ENCODE results near the gene ZFP62.
A peak's percentile ranks its signal among the peaks of the same experiment; 100 is the strongest.
"Not testable (repeated sequence)": the region's sequence is repeated elsewhere in the genome, so short reads cannot be mapped to it uniquely, and the experiment has no call there.

Gene ZFP62

DNA sequence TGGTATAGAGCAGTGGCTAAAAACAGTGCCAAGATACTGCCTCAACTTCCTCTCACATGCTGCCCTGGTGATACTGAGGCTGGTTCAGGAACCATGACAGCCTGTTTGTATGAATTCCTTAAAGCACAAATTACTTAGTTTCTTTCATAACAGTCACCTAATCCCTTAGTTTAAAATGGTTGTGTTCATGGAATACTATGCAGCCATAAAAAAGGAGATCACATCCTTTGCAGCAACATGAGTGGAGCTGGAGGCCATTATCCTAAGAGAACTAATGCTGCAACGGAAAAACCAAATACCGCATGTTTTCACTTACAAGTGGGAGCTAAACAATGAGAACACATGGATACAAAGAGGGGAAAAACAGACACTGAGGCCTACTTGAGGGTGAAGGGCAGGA is 21.8 kb downstream of the ZFP62 start:
- FAIRE-seq: peak; percentile 52
- no peak for DNase-seq (ENCODE audit: insufficient read length, low spot score)
- no peak for TF ChIP-seq POLR2A (IDR thresholded peaks at IDR 0.05; ENCODE audit: low read depth, low read length)

DNA sequence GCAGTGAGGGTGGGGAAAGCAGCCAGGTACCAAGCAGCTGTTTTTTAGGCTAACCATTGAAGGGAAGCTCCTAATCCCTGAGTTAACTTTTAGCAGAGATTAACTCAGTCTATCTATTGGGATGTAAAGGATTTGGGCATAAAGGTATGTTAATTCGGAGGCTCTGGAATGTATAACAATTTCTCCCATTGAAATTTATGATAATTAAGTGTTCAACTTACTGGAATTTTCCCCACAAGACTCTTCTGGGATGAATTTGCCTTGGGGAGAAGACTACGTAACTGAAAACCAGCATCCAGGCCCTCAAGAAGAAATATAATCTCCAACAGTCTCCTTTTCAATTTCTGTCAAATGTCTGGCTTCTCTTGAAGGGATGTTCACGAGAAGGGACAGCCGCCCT is 23.6 kb downstream of the ZFP62 start:
- TF ChIP-seq POLR2AphosphoS5 (IDR thresholded peaks at IDR 0.05; ENCODE audit: low read depth, low read length) (no peak), POU2F2 (IDR thresholded peaks at IDR 0.05; ENCODE audit: low read depth, low read length) (no peak), PAX5 (IDR thresholded peaks at IDR 0.05; ENCODE audit: insufficient read depth, low read length, severe bottlenecking) (no peak), SPI1 (IDR thresholded peaks at IDR 0.05; ENCODE audit: low read depth, low read length) (no peak), POLR2A (IDR thresholded peaks at IDR 0.05; ENCODE audit: low read depth, low read length) (no peak), TAF1 (IDR thresholded peaks at IDR 0.05; ENCODE audit: low read depth, low read length) (no peak)

DNA sequence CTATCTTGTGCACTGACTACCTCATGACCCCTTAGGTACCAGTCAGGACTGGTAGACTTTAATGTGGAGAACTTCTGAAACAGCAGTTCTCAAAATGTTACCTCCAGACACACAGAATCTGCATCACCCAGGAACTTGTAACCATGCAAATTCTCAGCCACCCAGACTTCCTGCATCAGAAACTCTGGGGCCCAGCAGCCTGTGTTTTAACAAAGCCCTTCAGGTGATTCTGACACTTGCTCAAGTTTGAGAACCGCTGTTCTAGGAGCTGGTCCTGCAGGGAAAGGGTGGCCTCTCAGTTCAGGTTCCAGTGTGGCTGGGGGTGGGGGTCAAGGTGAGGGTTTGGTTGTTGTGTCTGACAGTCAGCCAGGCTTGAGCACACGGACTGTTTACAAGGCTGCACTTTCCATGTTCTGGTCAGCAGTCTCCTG is 28.4 kb downstream of the ZFP62 start:
- FAIRE-seq (peak; percentile 76), DNase-seq (ENCODE audit: insufficient read length, low spot score) (no peak)
- TF ChIP-seq POLR2AphosphoS5 (IDR thresholded peaks at IDR 0.05; ENCODE audit: low read depth, low read length) (peak; percentile 43), POU2F2 (IDR thresholded peaks at IDR 0.05; ENCODE audit: low read depth, low read length) (peak; percentile 37; the same call in 1 of the 2 replicates), PAX5 (IDR thresholded peaks at IDR 0.05; ENCODE audit: insufficient read depth, low read length, severe bottlenecking) (no peak), POLR2A (IDR thresholded peaks at IDR 0.05; ENCODE audit: low read depth, low read length) (0 out of 2 replicates have a peak, but pooled peaks have one; percentile 26)

More for the DNA sequence above, 23.6 kb downstream of the ZFP62 start:
- no peak for DNase-seq (ENCODE audit: insufficient read length, low spot score)
- FAIRE-seq: no peak

DNA sequence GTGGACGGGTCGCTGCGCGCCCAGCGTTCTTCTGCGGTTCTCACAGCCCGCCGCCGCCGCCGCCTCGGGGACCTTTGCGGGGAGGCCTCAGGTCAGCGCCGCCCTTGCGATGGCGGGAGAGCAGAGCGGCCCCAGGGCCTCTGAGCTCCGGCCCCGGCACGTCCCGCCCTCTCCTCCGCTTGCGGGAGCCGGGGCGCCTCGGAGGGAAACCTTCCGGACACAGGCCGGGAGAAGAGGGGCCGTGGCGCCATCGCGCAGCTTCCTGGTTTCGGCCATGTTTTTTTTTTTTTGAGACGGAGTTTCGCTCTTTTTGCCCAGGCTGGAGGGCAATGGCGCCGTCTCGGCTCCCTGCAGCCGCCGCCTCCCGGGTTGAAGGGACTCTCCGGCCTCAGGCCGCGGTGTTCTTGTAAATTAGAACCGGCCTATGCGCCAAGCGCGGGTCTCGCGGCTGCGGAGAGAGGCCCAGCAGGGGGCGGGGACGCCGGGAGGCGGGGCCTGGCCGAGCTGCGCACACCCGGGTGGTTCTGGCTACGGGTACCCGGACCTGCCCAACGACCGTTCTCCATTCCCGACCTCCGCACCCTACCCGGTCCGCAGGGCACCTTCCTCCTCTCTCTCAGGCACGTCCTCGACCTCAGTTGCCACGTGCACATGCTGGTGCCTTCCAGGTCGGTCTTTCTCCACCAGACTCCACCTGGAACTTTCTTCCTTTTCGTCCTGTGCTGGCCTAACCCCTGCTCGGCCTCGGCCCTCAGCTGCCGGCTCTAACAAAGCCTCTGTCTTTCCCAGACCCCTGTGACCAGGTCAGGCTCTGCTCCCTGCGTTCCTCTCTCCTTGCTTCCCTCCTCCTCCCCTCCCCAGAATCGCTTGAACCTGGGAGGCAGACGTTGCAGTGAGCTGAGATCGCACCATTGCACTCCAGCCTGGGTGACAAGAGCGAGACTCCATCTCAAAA is 29.7 kb downstream of the ZFP62 start:
- DNase-seq (ENCODE audit: insufficient read length, low spot score) (peak; percentile 73), FAIRE-seq (peak; percentile 92)
- TF ChIP-seq TAF1 (IDR thresholded peaks at IDR 0.05; ENCODE audit: low read depth, low read length) (peak; percentile 46; the same call in 1 of the 2 replicates), POLR2AphosphoS5 (IDR thresholded peaks at IDR 0.05; ENCODE audit: low read depth, low read length) (peak; percentile 59; the same call in 1 of the 2 replicates), POLR2A (IDR thresholded peaks at IDR 0.05; ENCODE audit: low read depth, low read length) (peak; percentile 79), POU2F2 (IDR thresholded peaks at IDR 0.05; ENCODE audit: low read depth, low read length) (no peak), PAX5 (IDR thresholded peaks at IDR 0.05; ENCODE audit: insufficient read depth, low read length, severe bottlenecking) (peak; percentile 3), SPI1 (IDR thresholded peaks at IDR 0.05; ENCODE audit: low read depth, low read length) (no peak)

DNA sequence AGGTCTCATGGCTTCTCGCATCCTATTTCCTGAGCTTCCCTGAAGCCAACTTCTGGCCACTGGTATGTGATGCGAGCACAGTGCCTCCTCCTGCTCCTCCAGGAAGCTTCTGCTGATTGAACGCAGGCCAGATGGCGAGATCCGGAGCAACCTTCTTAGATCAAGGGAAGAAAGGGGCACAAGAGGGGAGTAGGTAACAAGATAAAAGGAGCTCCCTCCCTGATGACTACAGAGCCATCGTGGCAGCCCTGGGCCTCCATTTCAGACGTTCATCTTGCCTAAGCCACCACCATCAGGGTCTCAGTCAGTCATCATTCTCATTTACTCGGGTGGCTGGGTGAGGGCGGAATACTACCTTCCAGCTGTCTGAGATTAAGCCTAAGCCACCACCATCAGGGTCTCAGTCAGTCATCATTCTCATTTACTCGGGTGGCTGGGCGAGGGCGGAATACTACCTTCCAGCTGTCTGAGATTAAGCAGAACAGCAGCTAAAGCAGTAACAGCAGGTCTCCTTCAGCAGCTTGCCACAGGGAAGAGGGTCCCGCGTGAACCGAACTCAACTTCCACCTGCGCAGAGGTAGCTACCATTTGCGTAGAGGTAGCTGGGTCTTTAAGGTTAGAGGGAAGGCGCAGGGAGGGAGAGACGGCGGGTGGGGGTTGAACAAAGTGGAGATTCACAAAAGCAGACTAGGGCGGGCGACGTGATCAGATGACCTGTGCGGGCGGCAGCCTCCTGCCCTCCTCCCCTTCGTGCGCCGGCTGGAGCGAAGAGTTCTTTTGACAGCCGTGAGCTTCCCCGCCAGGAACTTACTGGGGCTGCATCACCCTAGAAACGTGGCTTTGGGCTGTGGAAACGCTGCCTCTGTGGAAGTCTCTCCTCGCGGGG is 30.6 kb downstream of the ZFP62 start:
- DNase-seq (ENCODE audit: insufficient read length, low spot score): no peak
- FAIRE-seq: peak; percentile 81
- TF ChIP-seq POLR2AphosphoS5 (IDR thresholded peaks at IDR 0.05; ENCODE audit: low read depth, low read length) (peak; percentile 83), SPI1 (IDR thresholded peaks at IDR 0.05; ENCODE audit: low read depth, low read length) (no peak), TAF1 (IDR thresholded peaks at IDR 0.05; ENCODE audit: low read depth, low read length) (peak; percentile 38; the same call in 1 of the 2 replicates), POU2F2 (IDR thresholded peaks at IDR 0.05; ENCODE audit: low read depth, low read length) (0 out of 2 replicates have a peak, but pooled peaks have one; percentile 46), POLR2A (IDR thresholded peaks at IDR 0.05; ENCODE audit: low read depth, low read length) (peak; percentile 65)

DNA sequence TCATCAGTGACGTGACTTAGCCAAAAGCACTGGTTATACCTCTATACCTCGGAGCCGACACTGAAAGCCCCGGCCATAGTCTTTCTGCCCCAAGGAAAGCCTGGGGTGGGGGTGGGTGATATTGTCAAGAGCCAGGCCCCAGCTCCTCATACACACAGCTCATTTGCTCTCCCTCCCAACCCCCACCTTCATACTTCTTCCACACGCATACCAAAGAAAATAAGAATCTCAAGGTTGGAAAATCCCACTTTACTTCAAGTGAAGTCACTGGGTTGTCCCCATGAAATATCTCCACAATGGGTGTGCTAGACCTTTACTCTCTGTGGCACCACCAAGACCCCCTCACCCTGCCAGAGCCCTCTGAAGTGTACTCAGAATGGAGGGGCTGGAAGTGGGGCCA is 31.4 kb downstream of the ZFP62 start:
- DNase-seq (ENCODE audit: insufficient read length, low spot score) (no peak), FAIRE-seq (no peak)
- TF ChIP-seq POLR2A (IDR thresholded peaks at IDR 0.05; ENCODE audit: low read depth, low read length): no peak

DNA sequence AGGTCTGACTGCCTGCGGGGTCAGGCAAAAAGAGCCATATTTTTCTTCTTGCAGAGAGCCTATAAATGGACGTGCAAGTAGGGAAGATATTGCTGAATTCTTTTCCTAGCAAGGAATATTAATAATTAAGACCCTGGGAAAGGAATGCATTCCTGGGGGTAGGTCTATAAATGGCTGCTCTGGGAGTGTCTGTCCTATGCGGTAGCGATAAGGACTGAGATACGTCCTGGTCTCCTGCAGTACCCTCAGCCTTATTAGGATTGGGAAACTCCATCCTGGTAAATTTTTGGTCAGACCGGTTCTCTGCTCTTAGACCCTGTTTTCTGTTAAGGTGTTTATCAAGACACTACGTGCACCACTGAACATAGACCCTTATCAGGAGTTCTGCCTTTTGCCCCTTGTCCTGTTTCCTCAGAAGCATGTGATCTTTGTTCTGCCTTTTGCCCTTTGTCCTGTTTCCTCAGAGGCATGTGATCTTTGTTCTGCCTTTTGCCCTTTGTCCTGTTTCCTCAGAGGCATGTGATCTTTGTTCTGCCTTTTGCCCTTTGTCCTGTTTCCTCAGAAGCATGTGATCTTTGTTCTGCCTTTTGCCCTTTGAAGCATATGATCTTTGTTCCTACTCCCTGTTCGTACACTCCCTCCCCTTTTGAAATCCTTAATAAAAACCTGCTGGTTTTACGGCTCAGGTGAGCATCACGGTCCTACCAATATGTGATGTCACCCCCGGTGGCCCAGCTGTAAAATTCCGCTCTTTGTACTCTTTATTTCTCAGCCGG is 32.1 kb downstream of the ZFP62 start:
- not testable (repeated sequence) for FAIRE-seq; DNase-seq (ENCODE audit: insufficient read length, low spot score)

DNA sequence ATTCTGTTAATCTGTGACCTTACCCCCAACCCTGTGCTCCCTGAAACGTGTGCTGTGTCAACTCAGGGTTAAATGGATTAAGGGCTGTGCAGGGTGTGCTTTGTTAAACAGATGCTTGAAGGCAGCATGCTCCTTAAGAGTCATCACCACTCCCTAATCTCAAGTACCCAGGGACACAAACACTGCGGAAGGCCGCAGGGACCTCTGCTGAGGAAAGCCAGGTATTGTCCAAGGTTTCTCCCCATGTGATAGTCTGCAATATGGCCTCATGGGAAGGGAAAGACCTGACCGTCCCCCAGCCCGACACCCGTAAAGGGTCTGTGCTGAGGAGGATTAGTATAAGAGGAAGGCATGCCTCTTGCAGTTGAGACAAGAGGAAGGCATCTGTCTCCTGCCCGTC is 33.7 kb downstream of the ZFP62 start:
- FAIRE-seq; DNase-seq (ENCODE audit: insufficient read length, low spot score): not testable (repeated sequence)

DNA sequence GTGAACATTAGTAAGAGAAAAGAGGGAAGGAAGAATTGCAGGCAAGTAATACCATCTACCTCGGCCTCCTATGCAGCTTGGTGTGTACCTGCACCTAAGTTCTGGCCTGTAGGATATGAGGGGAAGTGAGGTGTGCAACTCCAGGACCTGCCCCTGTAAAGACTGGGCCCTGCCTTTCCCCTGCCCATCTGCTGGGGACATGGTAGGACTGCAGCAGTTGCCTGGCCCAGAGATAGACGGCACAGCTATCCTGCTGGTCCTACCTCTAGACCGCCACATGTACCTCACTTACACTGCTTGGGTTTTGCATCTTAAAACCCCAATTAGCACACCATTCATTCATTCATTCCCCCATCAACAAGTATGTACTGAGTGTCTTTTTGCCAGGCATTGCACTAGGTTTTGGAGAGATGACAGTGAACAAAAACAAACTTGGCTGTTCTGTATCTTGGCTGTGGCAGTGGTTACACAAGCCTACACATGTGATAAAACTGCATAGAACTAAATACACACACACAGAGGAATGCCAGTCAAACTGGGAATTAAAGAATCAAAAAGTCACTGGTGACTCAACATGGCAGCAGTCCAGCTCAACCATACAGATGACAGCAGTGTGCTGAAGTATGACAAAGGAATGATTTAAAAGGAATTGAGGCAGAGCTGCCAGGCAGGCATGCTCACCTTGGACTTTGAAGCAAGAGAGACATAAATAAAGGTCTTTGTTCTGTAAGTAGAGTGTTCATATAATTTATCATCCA is 35.1 kb downstream of the ZFP62 start:
- no peak for FAIRE-seq
- no peak for DNase-seq (ENCODE audit: insufficient read length, low spot score)
- TF ChIP-seq POLR2AphosphoS5 (IDR thresholded peaks at IDR 0.05; ENCODE audit: low read depth, low read length): no peak
- TF ChIP-seq SPI1 (IDR thresholded peaks at IDR 0.05; ENCODE audit: low read depth, low read length): no peak
- no peak for TF ChIP-seq POLR2A (IDR thresholded peaks at IDR 0.05; ENCODE audit: low read depth, low read length)
- no peak for TF ChIP-seq PAX5 (IDR thresholded peaks at IDR 0.05; ENCODE audit: insufficient read depth, low read length, severe bottlenecking)
- TF ChIP-seq TAF1 (IDR thresholded peaks at IDR 0.05; ENCODE audit: low read depth, low read length): no peak
- no peak for TF ChIP-seq POU2F2 (IDR thresholded peaks at IDR 0.05; ENCODE audit: low read depth, low read length)

Data from GM12891 (cell line).